HG02610 (cell line): ENCODE data around the gene NFATC1.
A peak's percentile ranks its signal among the peaks of the same experiment; 100 is the strongest.

Experiments
- ATAC-seq: cut with Tn5 transposase; IDR thresholded peaks from one replicate; pipeline ENCODE4 v1.9.1; 2021; ENCODE audit warnings: mild to moderate bottlenecking, moderate library complexity; ENCODE audit not compliant: unreplicated experiment

The NFATC1 gene

DNA sequence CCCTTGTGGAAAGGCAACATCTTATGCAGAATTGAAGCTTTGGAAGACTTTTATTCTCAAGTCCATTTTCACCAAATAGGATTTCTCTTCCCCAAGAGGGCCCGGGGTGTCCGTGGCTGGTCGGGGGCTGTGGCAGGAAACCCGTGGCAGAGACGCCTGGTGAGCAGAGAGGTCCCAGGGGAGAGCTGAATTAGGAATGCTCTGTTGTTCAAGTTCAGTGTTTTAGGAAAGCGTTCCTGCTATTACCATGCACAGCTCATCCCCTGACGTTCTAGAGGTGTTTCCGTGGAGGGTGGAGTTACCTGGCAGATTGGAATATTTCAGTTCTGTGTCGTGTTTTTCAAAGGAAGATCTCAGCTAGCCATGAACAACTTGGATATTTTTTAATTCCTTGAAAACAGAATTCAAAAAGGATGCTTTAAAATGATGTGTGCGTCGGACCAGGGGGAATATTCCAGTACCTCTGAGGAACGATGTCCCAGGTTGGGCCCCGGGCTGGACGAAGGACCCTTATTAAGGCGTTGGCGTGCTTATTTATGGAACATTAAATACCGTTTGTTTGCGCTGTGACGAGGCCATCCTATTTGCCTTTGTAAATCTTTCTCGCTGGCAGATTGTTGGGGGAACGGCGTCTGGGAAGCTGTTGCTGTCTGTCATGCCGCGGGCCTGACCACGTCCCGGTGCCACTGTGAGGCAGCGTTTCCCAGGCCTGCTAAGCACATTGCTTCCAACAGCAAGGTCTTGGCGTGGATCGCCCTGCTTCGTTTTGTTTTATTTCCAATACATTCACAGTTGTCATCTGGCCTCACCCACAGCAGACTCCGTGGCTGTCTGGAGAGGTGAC, 8.2 kb downstream of the NFATC1 start:
- ATAC-seq, result no peak

DNA sequence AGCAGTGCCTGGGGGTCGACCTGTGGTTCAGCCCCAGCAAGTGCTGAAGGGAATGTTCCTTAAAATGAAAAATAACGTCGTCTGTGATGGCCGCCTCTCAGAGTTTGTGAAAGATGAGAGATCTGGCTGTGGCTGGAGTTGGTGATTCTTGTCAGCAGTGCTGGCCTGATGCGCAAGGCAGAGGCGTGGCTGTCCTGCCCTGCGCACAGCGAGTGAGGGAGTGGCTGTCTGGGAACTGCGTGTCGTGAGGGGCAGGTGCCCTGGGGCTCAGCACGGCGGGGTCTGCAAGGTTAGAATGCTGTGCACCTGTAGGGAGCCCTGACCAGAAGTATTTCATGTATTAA, 8.8 kb downstream of the NFATC1 start:
- ATAC-seq, result no peak

DNA sequence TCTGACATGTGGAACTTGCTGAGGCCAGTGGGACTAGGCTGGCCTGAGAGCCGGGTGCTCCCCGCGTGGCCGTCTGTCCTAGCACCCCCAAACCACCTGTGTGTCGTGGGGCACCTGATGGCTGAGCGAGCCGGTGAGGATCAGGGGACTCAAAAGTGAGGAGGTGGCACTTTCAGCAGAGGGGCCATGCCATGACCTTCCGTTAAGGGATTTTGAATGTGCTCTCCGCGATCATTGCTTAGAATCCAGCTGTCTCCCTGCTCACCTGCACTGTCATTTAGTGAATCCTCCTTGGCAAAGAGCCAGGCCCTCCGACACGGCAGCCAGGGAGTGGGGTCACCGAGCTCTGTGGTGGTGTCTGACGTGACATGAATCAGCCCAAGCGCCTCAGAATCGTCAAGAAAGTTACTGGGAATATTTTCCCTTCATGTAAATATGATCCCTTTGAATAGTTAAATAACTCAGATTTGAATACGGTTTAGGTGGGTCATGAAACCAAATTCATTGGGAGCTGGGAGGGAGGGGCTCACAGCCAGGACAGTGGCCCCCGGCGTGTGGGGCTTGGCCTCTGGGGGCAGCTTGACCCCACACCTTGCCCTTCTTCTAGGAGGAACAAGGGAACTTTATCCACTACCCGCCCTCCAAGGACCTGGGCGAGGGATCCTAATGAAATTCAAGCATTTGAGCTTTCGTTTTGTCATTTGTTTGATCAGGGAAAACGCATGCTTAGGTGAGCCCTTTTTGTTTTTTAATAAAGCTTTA, 9.5 kb downstream of the NFATC1 start:
- no peak for ATAC-seq

DNA sequence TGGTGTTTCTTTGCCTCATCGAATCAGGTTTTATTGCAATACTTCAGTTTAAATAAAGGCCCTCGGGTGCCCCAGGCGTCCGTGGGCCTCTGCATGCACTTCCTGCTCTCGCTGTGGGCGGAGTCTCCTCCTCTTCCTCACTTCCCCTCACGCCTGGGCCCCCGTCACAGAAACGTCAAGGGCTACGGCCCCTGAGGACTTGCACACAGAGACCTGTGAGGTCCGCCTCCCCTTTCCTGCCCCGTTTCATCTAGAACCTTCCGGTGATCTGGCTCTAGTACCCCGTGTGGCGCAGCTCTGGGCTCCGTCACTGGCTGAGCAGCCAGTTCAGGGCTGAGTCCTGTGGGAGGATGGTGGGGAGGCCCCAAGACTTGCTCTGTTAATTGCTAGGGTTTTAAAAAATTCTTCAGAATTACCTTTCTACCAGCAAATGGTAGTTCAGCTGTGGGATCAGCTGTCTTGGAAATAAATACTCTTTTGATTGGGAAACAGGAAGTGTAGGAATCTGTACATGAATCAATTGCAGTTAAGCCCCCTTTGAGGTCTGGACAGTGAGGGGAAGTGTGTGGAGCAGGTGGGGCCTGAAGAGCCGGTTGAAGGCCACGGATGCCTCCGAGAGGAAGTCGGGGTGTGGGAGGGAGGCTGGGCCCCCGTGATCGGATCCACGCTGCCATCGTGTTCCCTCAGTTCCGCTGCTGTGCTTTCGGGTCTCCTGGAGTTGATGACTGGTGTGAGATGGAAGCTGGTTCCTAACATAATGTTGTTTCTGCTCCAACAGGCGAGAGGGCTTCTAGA, 10.2 kb downstream of the NFATC1 start:
- ATAC-seq, result peak; percentile 82

DNA sequence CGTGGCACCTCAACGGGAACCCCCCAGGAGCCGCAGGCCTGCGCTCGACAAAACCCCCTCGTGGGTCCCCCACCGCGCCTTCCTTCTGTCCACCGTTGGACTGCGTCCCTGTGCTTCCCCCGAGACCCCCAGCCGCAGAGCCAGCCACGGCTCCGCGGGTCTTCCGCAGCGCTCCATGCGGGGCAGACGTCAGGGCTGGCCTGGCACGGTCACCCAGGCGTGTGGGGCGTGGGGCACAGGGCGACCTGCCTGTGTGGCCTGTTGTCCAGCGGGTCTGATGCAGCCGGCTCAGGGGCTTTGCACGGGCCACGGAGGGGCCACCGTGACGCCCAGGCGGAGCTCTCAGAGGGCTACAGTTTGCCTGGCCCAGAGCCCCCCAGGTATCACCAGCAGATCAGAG, 11.0 kb downstream of the NFATC1 start:
- no peak for ATAC-seq

DNA sequence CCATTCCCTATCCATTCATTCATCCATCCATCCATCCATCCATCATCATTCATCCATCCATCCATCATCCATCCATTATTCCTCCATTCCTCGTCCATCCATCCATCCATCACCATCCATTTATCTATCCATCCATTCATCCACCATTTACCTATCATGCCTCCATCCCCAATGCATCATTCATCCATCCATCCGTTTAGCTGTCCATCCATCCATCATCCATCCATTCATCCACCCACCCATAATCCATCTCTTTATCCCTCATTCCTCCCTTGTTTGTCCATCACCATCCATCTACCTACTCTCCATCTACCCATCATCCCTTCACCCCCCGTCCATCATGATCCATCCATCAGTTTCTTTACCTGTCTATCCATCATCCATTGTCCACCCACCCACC, 13.6 kb downstream of the NFATC1 start:
- no peak for ATAC-seq

DNA sequence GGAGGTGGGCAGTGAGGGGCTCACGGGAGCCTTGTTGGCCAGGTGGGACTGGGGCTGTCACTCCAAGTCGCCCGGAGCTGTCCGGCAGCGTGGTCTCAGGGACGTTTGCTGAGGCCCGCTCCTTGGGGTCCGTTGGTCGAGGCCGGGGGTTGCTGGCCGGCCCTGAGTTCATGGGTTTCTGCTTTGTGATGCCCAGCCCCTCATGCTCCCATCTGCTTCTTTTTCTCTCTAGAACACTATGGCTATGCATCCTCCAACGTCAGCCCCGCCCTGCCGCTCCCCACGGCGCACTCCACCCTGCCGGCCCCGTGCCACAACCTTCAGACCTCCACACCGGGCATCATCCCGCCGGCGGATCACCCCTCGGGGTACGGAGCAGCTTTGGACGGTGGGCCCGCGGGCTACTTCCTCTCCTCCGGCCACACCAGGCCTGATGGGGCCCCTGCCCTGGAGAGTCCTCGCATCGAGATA, 14.5 kb downstream of the NFATC1 start:
- ATAC-seq, result no peak

DNA sequence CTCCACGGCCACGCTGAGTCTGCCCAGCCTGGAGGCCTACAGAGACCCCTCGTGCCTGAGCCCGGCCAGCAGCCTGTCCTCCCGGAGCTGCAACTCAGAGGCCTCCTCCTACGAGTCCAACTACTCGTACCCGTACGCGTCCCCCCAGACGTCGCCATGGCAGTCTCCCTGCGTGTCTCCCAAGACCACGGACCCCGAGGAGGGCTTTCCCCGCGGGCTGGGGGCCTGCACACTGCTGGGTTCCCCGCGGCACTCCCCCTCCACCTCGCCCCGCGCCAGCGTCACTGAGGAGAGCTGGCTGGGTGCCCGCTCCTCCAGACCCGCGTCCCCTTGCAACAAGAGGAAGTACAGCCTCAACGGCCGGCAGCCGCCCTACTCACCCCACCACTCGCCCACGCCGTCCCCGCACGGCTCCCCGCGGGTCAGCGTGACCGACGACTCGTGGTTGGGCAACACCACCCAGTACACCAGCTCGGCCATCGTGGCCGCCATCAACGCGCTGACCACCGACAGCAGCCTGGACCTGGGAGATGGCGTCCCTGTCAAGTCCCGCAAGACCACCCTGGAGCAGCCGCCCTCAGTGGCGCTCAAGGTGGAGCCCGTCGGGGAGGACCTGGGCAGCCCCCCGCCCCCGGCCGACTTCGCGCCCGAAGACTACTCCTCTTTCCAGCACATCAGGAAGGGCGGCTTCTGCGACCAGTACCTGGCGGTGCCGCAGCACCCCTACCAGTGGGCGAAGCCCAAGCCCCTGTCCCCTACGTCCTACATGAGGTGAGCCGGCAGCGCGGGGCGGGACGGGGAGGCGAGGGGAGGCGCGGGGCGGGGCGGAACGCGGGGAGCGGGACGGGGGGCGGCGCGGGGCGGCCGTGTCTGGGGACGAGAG, 15.2 kb downstream of the NFATC1 start:
- no peak for ATAC-seq

DNA sequence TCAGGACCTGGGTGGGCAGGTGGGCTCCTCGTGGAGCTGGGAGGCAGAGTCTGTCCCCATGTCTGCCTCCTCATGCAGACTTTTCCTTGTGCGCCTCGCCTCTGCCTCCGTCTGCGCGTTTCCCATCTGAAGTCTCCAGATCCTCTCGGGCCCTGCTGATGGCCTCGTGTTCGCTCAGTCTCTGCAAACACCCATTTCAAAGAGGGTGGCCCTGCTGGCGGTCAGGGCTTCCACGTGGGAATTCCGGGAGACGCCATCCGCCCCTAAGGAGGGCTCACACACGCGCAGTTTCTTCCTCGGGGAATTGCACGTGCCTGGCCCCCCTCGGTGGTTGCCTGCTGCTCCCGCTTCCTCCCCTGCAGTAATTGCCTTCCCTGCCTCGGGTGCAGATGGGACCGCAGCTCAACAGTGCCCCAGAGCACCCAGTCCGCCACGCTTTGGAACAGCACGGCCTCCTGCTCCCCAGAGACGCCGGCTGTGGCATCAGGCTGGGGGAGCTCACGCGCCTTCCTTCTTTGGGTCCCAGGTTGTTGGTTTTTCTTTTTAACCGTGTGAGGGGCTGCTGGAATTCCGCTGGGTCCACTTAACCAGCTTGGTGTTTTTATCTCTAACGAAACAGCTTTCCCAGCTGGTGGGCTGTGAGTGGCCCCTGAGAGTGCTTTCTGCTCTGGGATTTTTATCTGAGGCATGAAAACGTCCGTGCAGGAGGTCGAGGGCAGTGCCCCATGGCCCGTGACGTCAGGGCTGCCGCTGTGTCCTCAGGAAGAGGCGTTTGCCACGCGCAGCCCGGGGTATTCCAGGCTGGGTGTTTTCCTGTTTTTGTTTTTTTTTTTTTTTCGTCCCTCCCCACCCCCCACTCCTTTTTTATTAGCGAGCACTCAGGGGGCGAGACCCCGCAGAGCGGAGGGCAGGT, 16.1 kb downstream of the NFATC1 start:
- ATAC-seq, result no peak

DNA sequence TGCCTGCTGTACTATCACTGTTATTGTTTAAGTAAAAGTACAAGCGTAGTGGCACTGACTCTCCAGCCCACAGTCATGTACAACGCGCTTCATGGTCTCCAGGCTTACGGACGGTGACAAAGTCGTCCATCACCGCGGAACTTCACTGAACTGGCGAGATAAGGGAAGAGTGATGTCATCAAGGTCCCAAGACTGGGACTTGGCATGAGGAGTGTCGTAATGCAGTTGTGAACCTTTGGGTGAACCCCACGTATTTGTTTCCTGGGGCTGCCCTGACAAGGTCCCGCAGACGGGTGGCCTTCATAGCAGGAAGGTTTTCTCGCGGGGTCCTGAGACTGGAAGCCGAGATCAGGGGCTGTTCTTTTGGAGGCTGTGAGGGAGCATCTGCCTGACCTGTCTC, 17.3 kb downstream of the NFATC1 start:
- ATAC-seq, result no peak

DNA sequence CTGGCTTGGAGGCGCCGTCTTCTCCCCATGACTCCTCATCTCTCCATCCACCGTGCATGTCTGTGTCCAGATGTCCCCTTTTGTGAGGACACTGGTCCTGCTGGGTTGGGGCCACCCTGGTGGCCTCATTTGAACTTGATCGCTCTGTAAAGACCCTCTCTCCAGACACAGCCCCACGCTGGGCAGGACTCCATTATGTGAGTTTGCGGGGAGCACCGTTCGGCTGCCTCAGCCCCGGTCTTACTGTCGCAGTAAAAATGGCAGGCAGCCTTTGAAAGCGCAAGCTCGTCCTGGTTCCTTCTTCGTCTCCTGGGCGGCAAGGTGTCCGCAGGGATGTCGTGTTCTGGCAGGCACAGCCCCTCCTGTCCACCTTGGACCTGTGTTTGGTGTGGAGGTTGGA, 17.7 kb downstream of the NFATC1 start:
- ATAC-seq, result no peak

DNA sequence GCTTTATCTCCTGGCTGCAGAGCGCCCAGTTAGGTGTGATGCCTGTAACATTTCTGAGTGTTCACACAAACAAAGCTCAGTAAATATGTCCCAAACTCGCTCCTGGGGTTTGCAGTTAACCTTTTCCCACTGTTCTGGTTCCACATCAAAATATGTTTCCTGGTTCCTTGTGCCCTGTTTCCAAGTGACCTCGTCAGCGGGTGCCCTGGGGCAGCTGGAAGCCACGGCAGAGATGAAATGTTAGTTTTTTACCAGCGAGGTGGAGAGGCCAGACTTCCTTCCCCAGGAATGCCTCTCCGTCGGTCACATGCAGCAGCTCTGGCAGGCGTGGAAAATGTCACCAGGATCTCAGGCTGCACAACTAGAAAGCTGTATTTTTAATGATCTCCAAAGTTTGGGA, 18.2 kb downstream of the NFATC1 start:
- no peak for ATAC-seq

DNA sequence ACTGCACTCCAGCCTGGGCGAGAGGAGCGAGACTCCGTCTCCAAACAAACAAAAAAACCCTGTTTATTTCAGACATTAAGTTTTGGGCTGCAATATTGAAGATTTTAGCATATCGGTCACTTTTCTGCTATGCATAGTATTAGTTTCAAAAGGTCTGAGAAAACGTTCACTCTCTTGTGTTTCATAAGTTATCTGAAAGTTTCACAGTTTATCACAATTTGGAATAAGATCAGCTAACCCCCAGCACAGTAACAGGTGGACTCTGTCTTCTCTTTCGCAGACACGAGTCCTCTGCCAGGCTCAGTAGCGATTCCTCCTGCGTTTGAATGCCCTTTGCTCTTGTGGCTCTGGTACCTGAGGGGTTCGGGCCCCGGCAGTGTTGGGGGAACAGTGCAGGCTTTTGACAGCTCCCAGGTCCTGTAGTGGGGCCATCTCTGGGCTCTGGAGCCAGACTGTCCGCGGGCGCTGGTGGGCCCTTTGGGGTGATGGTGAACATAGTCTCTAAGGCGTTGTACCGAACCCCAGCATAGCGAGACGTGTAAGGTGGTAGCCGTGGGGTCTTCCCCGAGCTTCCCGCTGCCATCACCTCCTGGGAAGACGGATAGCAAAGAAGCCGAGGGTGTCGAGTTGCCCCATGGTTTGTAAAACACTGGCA, 20.4 kb downstream of the NFATC1 start:
- no peak for ATAC-seq

DNA sequence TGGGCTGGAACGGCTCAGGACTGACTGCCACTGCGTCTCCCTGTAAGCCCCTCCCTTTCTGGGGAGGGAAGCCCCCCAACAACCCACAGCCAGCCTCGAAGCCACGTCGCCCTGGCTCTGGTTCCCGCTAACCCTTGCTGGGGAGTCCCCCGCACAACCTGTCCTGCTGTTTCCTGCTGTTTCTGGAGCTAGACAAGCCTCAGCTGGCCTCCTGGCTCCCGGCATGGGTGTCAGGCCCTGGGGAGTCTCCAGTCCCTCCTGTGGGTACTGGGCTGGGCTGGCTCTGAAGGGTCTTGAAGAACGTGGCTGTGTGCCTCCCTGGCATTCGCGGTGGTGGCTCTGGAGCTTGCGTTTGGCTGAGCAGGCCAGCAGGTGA, 20.9 kb downstream of the NFATC1 start:
- no peak for ATAC-seq

DNA sequence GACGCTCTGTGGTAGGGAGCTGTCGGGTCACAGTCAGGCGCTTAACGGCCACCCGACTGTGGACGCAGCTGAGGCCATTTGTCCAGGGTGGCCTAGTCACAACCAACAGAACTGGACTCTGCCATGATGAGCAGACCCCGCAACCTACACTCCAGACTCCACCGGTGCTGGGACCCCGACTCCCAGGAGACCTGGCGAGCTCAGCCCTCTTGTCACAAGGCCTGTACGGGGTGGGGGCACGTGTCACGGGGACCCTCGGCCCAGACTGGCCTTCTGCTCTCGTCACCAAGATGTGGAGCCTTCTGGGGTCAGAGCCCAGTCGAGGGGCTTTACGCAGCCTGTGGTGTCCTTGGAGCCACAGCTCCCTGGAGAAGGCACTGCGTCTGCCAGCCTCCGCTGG, 22.5 kb downstream of the NFATC1 start:
- no peak for ATAC-seq

DNA sequence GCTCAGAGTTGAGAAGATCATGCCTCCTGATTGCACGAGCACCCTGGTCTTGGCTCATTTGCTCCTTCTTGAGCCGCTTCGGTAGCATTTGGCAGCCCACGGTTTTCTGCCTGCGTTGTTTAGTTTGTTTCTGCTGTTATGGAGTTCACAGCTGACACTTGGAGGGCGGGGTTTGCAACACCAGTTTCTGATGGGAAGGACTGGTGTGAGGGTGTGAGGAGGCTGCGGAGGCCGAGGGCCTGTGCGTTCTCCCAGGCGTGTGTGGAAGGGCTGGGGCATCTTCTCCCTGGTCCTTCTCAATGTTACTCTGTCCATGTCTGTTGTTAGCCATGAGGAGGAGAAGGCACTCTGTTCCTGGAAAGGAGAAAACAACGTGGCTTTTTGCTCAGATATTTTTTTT, 22.9 kb downstream of the NFATC1 start:
- no peak for ATAC-seq

DNA sequence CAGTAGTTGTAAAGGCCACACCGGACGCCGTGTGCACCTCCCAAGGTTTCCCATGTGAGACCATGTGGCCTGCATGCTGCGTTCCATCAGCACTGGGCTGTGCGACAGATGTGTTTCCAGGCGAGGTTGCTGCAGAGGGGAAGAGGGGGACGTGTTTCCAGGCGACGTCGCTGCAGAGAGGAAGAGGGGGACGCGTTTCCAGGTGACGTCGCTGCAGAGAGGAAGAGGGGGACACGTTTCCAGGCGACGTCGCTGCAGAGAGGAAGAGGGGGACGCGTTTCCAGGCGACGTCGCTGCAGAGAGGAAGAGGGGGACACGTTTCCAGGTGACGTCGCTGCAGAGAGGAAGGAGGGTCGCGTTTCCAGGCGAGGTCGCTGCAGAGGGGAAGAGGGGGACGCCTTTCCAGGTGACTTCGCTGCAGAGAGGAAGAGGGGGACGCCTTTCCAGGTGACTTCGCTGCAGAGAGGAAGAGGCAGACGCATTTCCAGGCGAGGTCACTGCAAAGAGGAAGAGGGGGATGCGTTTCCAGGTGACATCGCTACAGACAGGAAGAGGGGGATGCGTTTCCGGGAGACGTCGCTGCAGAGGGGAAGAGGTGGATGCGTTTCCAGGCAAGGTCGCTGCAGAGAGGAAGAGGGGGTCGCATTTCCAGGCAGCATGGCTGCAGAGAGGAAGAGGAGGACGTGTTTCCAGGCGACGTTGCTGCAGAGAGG, 24.5 kb downstream of the NFATC1 start:
- no peak for ATAC-seq

DNA sequence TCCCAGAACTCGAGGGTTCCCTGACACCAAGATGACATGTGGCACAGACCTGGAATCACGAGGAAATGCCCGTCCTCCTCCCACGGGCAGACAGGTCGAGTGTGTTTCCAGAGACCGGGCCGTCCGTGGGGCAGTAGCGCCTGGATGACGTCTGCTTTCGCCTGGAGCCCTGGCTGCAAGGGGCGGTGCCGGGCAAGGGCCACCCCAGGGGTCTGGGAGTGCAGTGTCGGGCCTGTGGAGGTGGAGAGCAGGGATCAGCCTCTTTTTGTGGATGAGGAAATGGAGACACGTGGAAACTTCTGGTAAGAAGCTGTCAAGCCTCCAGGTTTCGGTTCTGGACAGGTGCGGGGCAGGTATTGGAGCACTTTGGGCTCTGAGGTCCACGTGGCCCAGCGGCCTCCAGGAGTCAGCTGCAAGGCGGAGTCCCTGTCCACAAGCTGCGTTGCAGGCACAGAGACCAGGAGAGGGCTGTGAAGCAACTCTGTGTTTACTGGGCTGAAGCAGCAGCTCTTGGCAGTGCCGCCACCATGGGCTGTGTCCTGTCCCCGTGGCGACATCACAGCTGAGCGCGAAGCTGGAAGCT, 25.6 kb downstream of the NFATC1 start:
- ATAC-seq, result no peak
